Liver (tissue), 9 donors: ENCODE results near the gene PHETA1. TPM values are rescaled to one million over a fixed set of nuclear protein-coding genes. Genes with fewer than 3 reads are reported as not detected.
A peak's percentile ranks its signal among the peaks of the same experiment; 100 is the strongest.
"Not testable (repeated sequence)": the region's sequence is repeated elsewhere in the genome, so short reads cannot be mapped to it uniquely, and the experiment has no call there.

ENCODE experiments used
- DNase-seq: peaks from one replicate; pipeline ENCODE4 v3.0.0-alpha.2; 2017; ENCODE audit warnings: low spot score
- H3K27ac ChIP-seq, 2 donors: one replicate each; pipeline ENCODE4 v1.7.0; 2013; ENCODE audit warnings: inconsistent platforms in 2 of 2, low read length in 2 of 2, control low read depth in 1 of 2, low read depth in 1 of 2, mild to moderate bottlenecking in 1 of 2
- H3K27me3 ChIP-seq, 4 donors: one replicate each; pipeline versions ENCODE4 v1.6.1 to v1.7.0; 2013; ENCODE audit warnings: low read length in 3 of 4, inconsistent platforms in 1 of 4, mild to moderate bottlenecking in 1 of 4, moderate library complexity in 1 of 4; ENCODE audit not compliant: control insufficient read depth in 4 of 4, insufficient read depth in 4 of 4
- H3K36me3 ChIP-seq, 4 donors: one replicate each; pipeline versions ENCODE4 v1.6.1 to v1.7.0; 2013; ENCODE audit warnings: low read length in 3 of 4, mild to moderate bottlenecking in 3 of 4, low read depth in 1 of 4, moderate library complexity in 1 of 4; ENCODE audit not compliant: control insufficient read depth in 4 of 4, insufficient read depth in 3 of 4
- H3K4me1 ChIP-seq, 4 donors: one replicate each; pipeline versions ENCODE4 v1.6.1 to v1.7.0; 2013; ENCODE audit warnings: low read length in 3 of 4, mild to moderate bottlenecking in 3 of 4, moderate library complexity in 1 of 4; ENCODE audit not compliant: control insufficient read depth in 4 of 4, insufficient read depth in 4 of 4
- H3K4me3 ChIP-seq, 3 donors: one replicate each; pipeline versions ENCODE4 v1.6.1 to v1.7.0; 2013; ENCODE audit warnings: low read length in 3 of 3, control low read depth in 1 of 3, low read depth in 1 of 3, mild to moderate bottlenecking in 1 of 3
- H3K9ac ChIP-seq, 2 donors: one replicate each; pipeline ENCODE4 v1.7.0; 2013; ENCODE audit warnings: low read length in 2 of 2, mild to moderate bottlenecking in 2 of 2, moderate library complexity in 2 of 2, control low read depth in 1 of 2, low read depth in 1 of 2
- H3K9me3 ChIP-seq, 4 donors: one replicate each; pipeline versions ENCODE4 v1.6.1 to v1.7.0; 2013; ENCODE audit warnings: low read length in 3 of 4; ENCODE audit not compliant: control insufficient read depth in 4 of 4
- JUND ChIP-seq, 2 donors: IDR thresholded peaks; 2 replicates each; pipeline ENCODE4 v1.6.1; 2016; ENCODE audit warnings: antibody characterized with exemption in 2 of 2
- NR2F2 ChIP-seq: IDR thresholded peaks from 2 replicates; pipeline ENCODE4 v1.6.1; 2016; ENCODE audit warnings: antibody characterized with exemption
- RAD21 ChIP-seq, 2 donors: IDR thresholded peaks; 2 replicates each; pipeline ENCODE4 v1.6.1; 2016; ENCODE audit warnings: antibody characterized with exemption in 2 of 2, mild to moderate bottlenecking in 2 of 2
- RXRA ChIP-seq, 2 donors: IDR thresholded peaks; 2 replicates each; pipeline ENCODE4 v1.6.1; 2017 to 2018; ENCODE audit warnings: antibody characterized with exemption in 2 of 2, mild to moderate bottlenecking in 1 of 2
- WGBS: extraction: QIAGEN DNeasy Blood & Tissue Kit; methylation state at CpG from one replicate; pipeline ENCODE4 v1.1.7; 2013; 5-methylcytosine and 5-hydroxymethylcytosine counted together
- polyA plus RNA-seq, 2 donors: library from polyadenylated mRNA; stranded (reverse) in 1 of 2; unstranded in 1 of 2; fragments of 200-250 nt in 1 of 2; fragments of >200 nt in 1 of 2; fragmentation: Nextera tagmentation in 1 of 2; extraction: Ambion mirVana in 1 of 2; gene quantifications; one replicate each; pipeline versions ENCODE4 v1.2.1 to v1.2.3, GENCODE V29; 2013 to 2015
- total RNA-seq, 2 donors: library from RNA; depleted of rRNA; stranded (reverse); fragments of >200 nt; gene quantifications; one replicate each; pipeline ENCODE4 v1.2.3, GENCODE V29; 2014
- TF ChIP-seq, protein P1 (sequence below): IDR thresholded peaks from 2 replicates; pipeline ENCODE4 v1.6.1; 2016; ENCODE audit warnings: antibody characterized with exemption
- TF ChIP-seq, protein P2 (sequence below): fragments of 150-350 bp; IDR thresholded peaks from 2 replicates; pipeline ENCODE4 v1.5.1; 2017; ENCODE audit warnings: improper control_type of control experiment, low read depth, low read length; ENCODE audit not compliant: missing input control
- TF ChIP-seq, protein P3 (sequence below): IDR thresholded peaks from 2 replicates; pipeline ENCODE4 v1.6.1; 2016; ENCODE audit warnings: antibody characterized with exemption
- donor health status: healthy.
- donor health status: healthy.
- donor health status: healthy.
- donor health status: healthy.
- donor health status: healthy.

PHETA1 gene
- total and polyA plus RNA-seq, 4 donors = 2.4 to 5.7 (median 3.9) TPM

DNA sequence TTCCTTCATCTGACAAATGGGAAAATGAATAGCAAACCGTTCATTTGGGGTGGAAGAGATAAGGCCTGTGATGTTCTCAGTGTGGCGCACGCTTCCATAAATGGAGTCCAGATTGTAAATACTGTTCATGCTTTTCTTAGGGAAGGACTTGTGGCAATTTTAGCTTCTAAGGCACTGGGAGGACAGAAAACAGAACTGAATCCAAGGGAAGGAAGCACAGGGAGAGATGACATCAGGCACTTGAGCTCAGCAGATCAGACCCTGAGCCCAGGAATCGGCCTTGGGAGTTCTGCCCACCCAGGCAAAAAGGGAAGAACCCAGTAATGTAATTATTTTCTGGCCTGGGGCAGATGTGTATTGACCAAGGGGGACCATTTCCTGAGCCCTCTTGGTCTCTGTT lies 29.6 kb upstream of the PHETA1 start:
- H3K9ac ChIP-seq = no peak overlapping the region
- H3K36me3 ChIP-seq = no peaks in the 10 kb centered on the region
- H3K4me1 ChIP-seq = peaks cover 2 to 9% (median 4%) of the 10 kb centered on the region in 4 donors
- 80% methylated on average over 4 of the region's 4 CpGs for WGBS
- H3K4me3 ChIP-seq = no peak overlapping the region
- no peaks in the 10 kb centered on the region for H3K9me3 ChIP-seq
- H3K27me3 ChIP-seq = no peaks in the 10 kb centered on the region
- H3K27ac ChIP-seq = peak overlapping the region; percentile 4 to 28
- TF ChIP-seq, protein P1, sequence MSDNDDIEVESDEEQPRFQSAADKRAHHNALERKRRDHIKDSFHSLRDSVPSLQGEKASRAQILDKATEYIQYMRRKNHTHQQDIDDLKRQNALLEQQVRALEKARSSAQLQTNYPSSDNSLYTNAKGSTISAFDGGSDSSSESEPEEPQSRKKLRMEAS = no peak
- peak in 1 of 2 donors; percentile 20 for TF ChIP-seq JUND (IDR thresholded peaks at IDR 0.05)
- DNase-seq = no peak

DNA sequence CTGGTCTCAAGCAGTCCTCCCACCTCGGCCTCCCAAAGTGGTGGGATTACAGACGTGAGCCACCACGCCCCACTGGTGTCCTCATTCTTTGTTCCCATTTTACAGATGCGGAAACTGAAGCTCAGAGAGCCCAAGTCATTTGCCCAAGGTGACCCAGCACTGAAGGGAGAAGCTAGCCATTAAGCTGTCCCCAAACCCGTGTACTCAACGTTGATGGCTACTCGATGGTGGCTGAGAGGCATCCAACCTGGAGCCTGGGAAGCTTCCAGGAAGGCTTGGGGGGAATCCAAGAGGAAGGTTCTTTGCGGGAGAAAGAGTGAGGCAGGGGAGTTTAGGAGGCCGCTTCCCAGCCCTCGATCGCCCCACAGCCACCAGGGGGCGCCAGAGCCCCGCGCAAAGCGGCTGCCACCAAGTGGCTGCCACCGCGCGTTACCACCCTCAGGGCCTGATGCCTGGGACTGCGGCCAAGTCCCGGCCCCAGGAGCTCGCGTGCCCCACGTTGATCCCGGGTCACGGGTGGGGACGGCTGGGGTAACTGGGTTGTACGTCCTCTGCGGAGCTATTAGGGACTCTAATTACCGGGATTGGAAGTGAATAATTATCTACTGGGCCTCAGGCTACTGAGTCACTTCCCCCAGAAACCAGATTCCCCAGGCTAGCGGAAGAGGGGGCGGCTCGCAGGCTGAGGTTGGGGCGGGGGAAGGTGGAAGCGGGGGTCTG lies 28.0 kb upstream of the PHETA1 start:
- Histone ChIP-seq H3K27ac (no peak overlapping the region), H3K27me3 (no peaks in the 10 kb centered on the region), H3K9me3 (no peaks in the 10 kb centered on the region), H3K4me3 (peak overlapping the region in 1 of 3 donors; percentile 18), H3K4me1 (peaks cover 0 to 5% (median 2%) of the 10 kb centered on the region in 4 donors), H3K36me3 (no peaks in the 10 kb centered on the region), H3K9ac (no peak overlapping the region)
- TF ChIP-seq, protein P2, sequence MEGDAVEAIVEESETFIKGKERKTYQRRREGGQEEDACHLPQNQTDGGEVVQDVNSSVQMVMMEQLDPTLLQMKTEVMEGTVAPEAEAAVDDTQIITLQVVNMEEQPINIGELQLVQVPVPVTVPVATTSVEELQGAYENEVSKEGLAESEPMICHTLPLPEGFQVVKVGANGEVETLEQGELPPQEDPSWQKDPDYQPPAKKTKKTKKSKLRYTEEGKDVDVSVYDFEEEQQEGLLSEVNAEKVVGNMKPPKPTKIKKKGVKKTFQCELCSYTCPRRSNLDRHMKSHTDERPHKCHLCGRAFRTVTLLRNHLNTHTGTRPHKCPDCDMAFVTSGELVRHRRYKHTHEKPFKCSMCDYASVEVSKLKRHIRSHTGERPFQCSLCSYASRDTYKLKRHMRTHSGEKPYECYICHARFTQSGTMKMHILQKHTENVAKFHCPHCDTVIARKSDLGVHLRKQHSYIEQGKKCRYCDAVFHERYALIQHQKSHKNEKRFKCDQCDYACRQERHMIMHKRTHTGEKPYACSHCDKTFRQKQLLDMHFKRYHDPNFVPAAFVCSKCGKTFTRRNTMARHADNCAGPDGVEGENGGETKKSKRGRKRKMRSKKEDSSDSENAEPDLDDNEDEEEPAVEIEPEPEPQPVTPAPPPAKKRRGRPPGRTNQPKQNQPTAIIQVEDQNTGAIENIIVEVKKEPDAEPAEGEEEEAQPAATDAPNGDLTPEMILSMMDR = peak; percentile 98
- TF ChIP-seq JUND (IDR thresholded peaks at IDR 0.05) = no peak
- TF ChIP-seq, protein P3, sequence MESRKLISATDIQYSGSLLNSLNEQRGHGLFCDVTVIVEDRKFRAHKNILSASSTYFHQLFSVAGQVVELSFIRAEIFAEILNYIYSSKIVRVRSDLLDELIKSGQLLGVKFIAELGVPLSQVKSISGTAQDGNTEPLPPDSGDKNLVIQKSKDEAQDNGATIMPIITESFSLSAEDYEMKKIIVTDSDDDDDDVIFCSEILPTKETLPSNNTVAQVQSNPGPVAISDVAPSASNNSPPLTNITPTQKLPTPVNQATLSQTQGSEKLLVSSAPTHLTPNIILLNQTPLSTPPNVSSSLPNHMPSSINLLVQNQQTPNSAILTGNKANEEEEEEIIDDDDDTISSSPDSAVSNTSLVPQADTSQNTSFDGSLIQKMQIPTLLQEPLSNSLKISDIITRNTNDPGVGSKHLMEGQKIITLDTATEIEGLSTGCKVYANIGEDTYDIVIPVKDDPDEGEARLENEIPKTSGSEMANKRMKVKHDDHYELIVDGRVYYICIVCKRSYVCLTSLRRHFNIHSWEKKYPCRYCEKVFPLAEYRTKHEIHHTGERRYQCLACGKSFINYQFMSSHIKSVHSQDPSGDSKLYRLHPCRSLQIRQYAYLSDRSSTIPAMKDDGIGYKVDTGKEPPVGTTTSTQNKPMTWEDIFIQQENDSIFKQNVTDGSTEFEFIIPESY = no peak
- peak in 1 of 2 donors; percentile 60 for TF ChIP-seq RXRA (IDR thresholded peaks at IDR 0.05)
- TF ChIP-seq NR2F2 = peak; percentile 27
- TF ChIP-seq RAD21 (IDR thresholded peaks at IDR 0.05) = peak; percentile 98 to 100
- 9% methylated on average over 34 of the region's 34 CpGs for WGBS
- DNase-seq = peak; percentile 94

DNA sequence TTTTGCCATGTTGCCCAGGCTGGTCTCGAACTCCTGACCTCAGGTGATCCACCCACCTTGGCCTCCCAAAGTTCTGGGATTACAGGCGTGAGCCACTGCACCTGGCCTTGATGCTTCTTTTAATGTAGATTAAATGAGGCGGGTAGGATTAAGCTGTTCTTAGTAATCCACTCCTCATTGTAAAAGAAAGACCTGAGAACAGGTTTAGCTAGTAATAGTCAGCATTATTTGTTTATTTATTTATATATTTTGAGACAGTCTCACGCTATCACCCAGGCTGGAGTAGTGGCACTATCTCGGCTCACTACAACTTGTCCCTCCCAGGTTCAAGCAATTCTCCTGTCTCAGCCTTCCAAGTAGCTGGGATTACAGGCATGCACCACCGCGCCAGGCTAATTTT lies 27.4 kb upstream of the PHETA1 start:
- not testable (repeated sequence) for H3K36me3 ChIP-seq, H3K9ac ChIP-seq, H3K27ac ChIP-seq, H3K4me1 ChIP-seq, DNase-seq, H3K9me3 ChIP-seq, H3K27me3 ChIP-seq, H3K4me3 ChIP-seq
- 91% methylated on average over 7 of the region's 7 CpGs for WGBS
